Measurements from ENCODE around the gene LTO1. TPM values are rescaled to one million over a fixed set of nuclear protein-coding genes. Genes with fewer than 3 reads are reported as not detected.

LTO1 gene
- total and polyA plus RNA-seq, 2 of the 13 experiments (the other 11 are each of a cell fraction or from before 2014, with no cell fraction given): 11.8 to 15.0 TPM

DNA sequence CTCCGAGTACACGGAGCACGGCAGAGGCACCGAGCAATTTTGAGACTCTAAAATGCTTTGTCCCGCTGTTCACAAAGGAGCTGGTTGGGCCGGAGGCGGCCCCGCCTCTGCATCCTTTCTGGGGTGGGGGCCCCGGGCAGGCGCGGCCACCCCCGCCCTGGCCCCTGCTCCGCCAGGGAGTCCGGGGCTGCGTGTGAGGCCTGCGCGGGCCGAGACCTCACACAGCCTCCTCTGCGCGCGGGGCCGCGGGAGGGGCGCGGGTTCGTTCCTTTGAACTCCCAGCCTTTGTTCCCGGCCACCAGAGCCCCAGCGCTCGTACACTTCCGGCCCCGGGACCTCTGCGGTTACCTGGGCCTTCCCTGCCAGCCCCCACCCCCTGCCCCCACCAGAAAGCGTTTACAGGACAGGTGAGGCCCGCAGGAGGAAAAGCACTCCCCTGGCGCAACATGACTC is 27.1 kb upstream of the LTO1 start (continued):
- TF ChIP-seq SNAPC4 (CRISPR knock-in tag; IDR thresholded peaks at IDR 0.05): no peak
- TF ChIP-seq ARHGAP35 (CRISPR knock-in tag; IDR thresholded peaks at IDR 0.05; ENCODE audit: borderline replicate concordance): peak; percentile 54; the same call in 1 of the 2 replicates
- peak; percentile 94 for TF ChIP-seq ETV5 (CRISPR knock-in tag; IDR thresholded peaks at IDR 0.05; ENCODE audit: borderline replicate concordance)
- peak; percentile 71 for TF ChIP-seq ELF1 (CRISPR knock-in tag; IDR thresholded peaks at IDR 0.05)
- TF ChIP-seq ZNF468 (CRISPR knock-in tag; IDR thresholded peaks at IDR 0.05): no peak
- TF ChIP-seq TFDP1 (CRISPR knock-in tag; IDR thresholded peaks at IDR 0.05; ENCODE audit: borderline replicate concordance): peak; percentile 62; the same call in 1 of the 2 replicates
- peak; percentile 78; the same call in 1 of the 2 replicates for TF ChIP-seq ZBTB38 (CRISPR knock-in tag; IDR thresholded peaks at IDR 0.05)
- no peak for TF ChIP-seq ZFP62 (CRISPR knock-in tag; IDR thresholded peaks at IDR 0.05)
- 0 out of 2 replicates have a peak, but pooled peaks have one; percentile 48 for TF ChIP-seq ZNF343 (CRISPR knock-in tag; IDR thresholded peaks at IDR 0.05)
- TF ChIP-seq, protein P1, sequence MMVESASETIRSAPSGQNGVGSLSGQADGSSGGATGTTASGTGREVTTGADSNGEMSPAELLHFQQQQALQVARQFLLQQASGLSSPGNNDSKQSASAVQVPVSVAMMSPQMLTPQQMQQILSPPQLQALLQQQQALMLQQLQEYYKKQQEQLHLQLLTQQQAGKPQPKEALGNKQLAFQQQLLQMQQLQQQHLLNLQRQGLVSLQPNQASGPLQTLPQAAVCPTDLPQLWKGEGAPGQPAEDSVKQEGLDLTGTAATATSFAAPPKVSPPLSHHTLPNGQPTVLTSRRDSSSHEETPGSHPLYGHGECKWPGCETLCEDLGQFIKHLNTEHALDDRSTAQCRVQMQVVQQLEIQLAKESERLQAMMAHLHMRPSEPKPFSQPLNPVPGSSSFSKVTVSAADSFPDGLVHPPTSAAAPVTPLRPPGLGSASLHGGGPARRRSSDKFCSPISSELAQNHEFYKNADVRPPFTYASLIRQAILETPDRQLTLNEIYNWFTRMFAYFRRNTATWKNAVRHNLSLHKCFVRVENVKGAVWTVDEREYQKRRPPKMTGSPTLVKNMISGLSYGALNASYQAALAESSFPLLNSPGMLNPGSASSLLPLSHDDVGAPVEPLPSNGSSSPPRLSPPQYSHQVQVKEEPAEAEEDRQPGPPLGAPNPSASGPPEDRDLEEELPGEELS (CRISPR knock-in tag; IDR thresholded peaks at IDR 0.05): peak; percentile 59
- no peak for TF ChIP-seq ZNF460 (CRISPR knock-in tag; IDR thresholded peaks at IDR 0.05; ENCODE audit: borderline replicate concordance)
- peak; percentile 67; the same call in 1 of the 2 replicates for TF ChIP-seq KDM6A (CRISPR knock-in tag; IDR thresholded peaks at IDR 0.05; ENCODE audit: low read depth)
- TF ChIP-seq POGZ (CRISPR knock-in tag; IDR thresholded peaks at IDR 0.05): 0 out of 2 replicates have a peak, but pooled peaks have one; percentile 25
- TF ChIP-seq SIX1 (CRISPR knock-in tag; IDR thresholded peaks at IDR 0.05; ENCODE audit: borderline replicate concordance): no peak
- no peak; the same call in 1 of the 2 replicates for TF ChIP-seq CSRNP1 (CRISPR knock-in tag; IDR thresholded peaks at IDR 0.05)
- TF ChIP-seq MEF2D (CRISPR knock-in tag; IDR thresholded peaks at IDR 0.05): 0 out of 2 replicates have a peak, but pooled peaks have one; percentile 41
- TF ChIP-seq ZNF607 (CRISPR knock-in tag; IDR thresholded peaks at IDR 0.05; ENCODE audit: borderline replicate concordance): 0 out of 2 replicates have a peak, but pooled peaks have one; percentile 26
- TF ChIP-seq, protein P2, sequence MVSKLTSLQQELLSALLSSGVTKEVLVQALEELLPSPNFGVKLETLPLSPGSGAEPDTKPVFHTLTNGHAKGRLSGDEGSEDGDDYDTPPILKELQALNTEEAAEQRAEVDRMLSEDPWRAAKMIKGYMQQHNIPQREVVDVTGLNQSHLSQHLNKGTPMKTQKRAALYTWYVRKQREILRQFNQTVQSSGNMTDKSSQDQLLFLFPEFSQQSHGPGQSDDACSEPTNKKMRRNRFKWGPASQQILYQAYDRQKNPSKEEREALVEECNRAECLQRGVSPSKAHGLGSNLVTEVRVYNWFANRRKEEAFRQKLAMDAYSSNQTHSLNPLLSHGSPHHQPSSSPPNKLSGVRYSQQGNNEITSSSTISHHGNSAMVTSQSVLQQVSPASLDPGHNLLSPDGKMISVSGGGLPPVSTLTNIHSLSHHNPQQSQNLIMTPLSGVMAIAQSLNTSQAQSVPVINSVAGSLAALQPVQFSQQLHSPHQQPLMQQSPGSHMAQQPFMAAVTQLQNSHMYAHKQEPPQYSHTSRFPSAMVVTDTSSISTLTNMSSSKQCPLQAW (CRISPR knock-in tag; IDR thresholded peaks at IDR 0.05): 0 out of 2 replicates have a peak, but pooled peaks have one; percentile 45

Measured in HepG2 (cell line).